Measurements from ENCODE around the gene ARL6IP4. TPM values are rescaled to one million over a fixed set of nuclear protein-coding genes. Genes with fewer than 3 reads are reported as not detected.

Gene ARL6IP4
- polyA plus RNA-seq, 2 of the 4 experiments (the other 2 are of a cell fraction): 208 to 209 TPM

DNA sequence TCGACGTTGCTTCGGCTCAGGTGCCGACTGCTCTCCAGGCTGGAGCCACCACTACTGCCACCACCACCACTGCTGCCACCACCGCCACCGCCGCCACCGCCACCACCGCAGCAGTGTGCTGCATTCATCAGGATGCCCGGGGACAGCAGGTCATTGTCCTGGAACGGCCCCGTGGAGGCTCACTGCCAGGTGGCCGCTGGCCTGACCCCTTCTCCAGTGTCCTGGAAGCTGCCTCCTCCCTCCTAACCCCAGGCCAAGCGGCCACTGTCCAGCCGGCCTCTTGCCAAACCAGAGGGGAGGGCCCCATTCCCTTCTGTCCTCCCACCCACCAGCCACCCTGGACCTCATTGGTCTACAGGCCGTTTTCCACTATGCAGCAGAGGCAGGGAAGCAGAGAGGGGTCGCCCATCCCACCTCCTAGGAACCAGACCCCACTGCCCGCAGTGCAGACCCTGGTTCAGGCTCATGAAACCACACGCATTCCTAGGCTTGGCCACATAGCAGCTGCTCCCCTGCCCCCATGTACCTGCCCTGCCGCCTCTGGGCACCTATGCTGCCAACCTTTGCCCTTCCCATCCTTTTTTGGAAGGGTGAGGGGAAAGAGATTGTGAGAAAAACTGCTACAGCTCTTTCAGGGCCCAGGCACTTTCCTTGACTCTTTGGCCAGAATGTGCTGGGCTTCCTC, 15.2 kb downstream of the ARL6IP4 start:
- CTCF ChIA-PET: interaction anchor here (1.0 to 9.2 kb wide), 7 partner anchors 13 to 243 kb away, joined by 3 to 37 read pairs (median 3); no protein-coding TSS in a partner anchor
- Histone ChIP-seq H3K9me3 (no peaks in the 10 kb centered on the region), H3K4me2 (no peak overlapping the region), H3K27ac (no peak overlapping the region), H3K4me1 (no peaks in the 10 kb centered on the region), H3K4me3 (no peak overlapping the region)
- POLR2A ChIA-PET: no interaction called here
- DNase-seq (ENCODE audit: low read depth in 1 of 2, low spot score in 1 of 2) (no peak), FAIRE-seq (no peak), ATAC-seq (no peak)
- TF ChIP-seq ZSCAN20 (CRISPR knock-in tag; IDR thresholded peaks at IDR 0.05) (no peak), FOSL2 (IDR thresholded peaks at IDR 0.05) (no peak), FOSL2 (CRISPR knock-in tag; IDR thresholded peaks at IDR 0.05) (no peak), ZNF302 (CRISPR knock-in tag; IDR thresholded peaks at IDR 0.05) (no peak), NR3C1 (IDR thresholded peaks at IDR 0.05) (no peak), HDAC2 (IDR thresholded peaks at IDR 0.05) (no peak), JUN (IDR thresholded peaks at IDR 0.05) (no peak), RARB (CRISPR knock-in tag; IDR thresholded peaks at IDR 0.05) (no peak), CHD2 (IDR thresholded peaks at IDR 0.05; ENCODE audit: low read length, partially characterized antibody) (no peak), RNF2 (IDR thresholded peaks at IDR 0.05; ENCODE audit: borderline replicate concordance, low read depth) (no peak), HOXB5 (CRISPR knock-in tag; IDR thresholded peaks at IDR 0.05) (no peak)
- TF ChIP-seq, protein P1, sequence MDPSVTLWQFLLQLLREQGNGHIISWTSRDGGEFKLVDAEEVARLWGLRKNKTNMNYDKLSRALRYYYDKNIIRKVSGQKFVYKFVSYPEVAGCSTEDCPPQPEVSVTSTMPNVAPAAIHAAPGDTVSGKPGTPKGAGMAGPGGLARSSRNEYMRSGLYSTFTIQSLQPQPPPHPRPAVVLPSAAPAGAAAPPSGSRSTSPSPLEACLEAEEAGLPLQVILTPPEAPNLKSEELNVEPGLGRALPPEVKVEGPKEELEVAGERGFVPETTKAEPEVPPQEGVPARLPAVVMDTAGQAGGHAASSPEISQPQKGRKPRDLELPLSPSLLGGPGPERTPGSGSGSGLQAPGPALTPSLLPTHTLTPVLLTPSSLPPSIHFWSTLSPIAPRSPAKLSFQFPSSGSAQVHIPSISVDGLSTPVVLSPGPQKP (IDR thresholded peaks at IDR 0.05; ENCODE audit: low read depth, low read length): no peak
- WGBS (ENCODE audit: missing lambda C conversion rate): 90% methylated on average over 11 of the region's 20 CpGs

DNA sequence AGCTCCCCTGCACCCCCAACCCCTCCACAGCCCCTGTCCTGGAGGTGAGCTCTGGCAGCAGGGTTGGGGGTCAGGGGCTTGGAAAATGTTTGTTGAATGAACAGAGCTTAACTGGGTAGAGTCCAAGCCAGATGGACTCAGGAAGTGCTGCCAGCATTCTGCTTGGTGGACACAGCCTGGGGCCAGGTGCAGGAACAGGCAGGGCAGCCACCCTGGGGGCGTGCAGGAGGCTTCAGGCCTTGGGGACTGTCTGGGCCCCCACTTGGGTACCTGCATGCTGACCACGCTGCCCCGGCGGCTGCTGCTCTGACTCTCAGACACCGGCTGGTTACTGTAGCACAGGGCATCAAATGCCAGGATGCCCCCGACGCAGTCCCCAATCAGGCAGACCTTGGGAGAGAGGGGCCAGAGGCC, 15.7 kb downstream of the ARL6IP4 start:
- 94% methylated on average over 7 of the region's 7 CpGs for WGBS (ENCODE audit: missing lambda C conversion rate)
- H3K4me3 ChIP-seq: no peak overlapping the region
- no peaks in the 10 kb centered on the region for H3K9me3 ChIP-seq
- ATAC-seq (no peak), FAIRE-seq (no peak), DNase-seq (ENCODE audit: low read depth in 1 of 2, low spot score in 1 of 2) (no peak)
- TF ChIP-seq, protein P2, sequence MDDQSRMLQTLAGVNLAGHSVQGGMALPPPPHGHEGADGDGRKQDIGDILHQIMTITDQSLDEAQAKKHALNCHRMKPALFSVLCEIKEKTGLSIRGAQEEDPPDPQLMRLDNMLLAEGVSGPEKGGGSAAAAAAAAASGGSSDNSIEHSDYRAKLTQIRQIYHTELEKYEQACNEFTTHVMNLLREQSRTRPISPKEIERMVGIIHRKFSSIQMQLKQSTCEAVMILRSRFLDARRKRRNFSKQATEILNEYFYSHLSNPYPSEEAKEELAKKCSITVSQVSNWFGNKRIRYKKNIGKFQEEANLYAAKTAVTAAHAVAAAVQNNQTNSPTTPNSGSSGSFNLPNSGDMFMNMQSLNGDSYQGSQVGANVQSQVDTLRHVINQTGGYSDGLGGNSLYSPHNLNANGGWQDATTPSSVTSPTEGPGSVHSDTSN (IDR thresholded peaks at IDR 0.05): no peak
- TF ChIP-seq PHF8 (IDR thresholded peaks at IDR 0.05; ENCODE audit: borderline replicate concordance, low read depth) (no peak), HOXB5 (CRISPR knock-in tag; IDR thresholded peaks at IDR 0.05) (no peak), HDAC2 (IDR thresholded peaks at IDR 0.05) (no peak), CEBPB (IDR thresholded peaks at IDR 0.05) (no peak), TP53 (CRISPR knock-in tag; IDR thresholded peaks at IDR 0.05) (no peak), SREBF2 (IDR thresholded peaks at IDR 0.05) (no peak), MAFK (IDR thresholded peaks at IDR 0.05; ENCODE audit: partially characterized antibody) (no peak), HEYL (CRISPR knock-in tag; IDR thresholded peaks at IDR 0.05) (no peak), FOSB (CRISPR knock-in tag; IDR thresholded peaks at IDR 0.05) (no peak), BHLHE40 (IDR thresholded peaks at IDR 0.05; ENCODE audit: low read depth, low read length) (no peak), FOXS1 (CRISPR knock-in tag; IDR thresholded peaks at IDR 0.05) (no peak), CBX2 (IDR thresholded peaks at IDR 0.05; ENCODE audit: borderline replicate concordance, low read depth) (no peak), MAZ (IDR thresholded peaks at IDR 0.05; ENCODE audit: borderline replicate concordance, low read depth, low read length) (no peak), ESRRA (IDR thresholded peaks at IDR 0.05; ENCODE audit: borderline replicate concordance, low read length) (no peak), POLR2AphosphoS2 (conservative IDR thresholded peaks at IDR 0.05; ENCODE audit: low read length) (no peak)
- TF ChIP-seq, protein P3, sequence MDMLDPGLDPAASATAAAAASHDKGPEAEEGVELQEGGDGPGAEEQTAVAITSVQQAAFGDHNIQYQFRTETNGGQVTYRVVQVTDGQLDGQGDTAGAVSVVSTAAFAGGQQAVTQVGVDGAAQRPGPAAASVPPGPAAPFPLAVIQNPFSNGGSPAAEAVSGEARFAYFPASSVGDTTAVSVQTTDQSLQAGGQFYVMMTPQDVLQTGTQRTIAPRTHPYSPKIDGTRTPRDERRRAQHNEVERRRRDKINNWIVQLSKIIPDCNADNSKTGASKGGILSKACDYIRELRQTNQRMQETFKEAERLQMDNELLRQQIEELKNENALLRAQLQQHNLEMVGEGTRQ (IDR thresholded peaks at IDR 0.05): no peak
- TF ChIP-seq, protein P4, sequence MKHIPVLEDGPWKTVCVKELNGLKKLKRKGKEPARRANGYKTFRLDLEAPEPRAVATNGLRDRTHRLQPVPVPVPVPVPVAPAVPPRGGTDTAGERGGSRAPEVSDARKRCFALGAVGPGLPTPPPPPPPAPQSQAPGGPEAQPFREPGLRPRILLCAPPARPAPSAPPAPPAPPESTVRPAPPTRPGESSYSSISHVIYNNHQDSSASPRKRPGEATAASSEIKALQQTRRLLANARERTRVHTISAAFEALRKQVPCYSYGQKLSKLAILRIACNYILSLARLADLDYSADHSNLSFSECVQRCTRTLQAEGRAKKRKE (CRISPR knock-in tag; IDR thresholded peaks at IDR 0.05; ENCODE audit: low read depth): no peak
- TF ChIP-seq, protein P5, sequence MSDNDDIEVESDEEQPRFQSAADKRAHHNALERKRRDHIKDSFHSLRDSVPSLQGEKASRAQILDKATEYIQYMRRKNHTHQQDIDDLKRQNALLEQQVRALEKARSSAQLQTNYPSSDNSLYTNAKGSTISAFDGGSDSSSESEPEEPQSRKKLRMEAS (IDR thresholded peaks at IDR 0.05): no peak
- TF ChIP-seq, protein P6, sequence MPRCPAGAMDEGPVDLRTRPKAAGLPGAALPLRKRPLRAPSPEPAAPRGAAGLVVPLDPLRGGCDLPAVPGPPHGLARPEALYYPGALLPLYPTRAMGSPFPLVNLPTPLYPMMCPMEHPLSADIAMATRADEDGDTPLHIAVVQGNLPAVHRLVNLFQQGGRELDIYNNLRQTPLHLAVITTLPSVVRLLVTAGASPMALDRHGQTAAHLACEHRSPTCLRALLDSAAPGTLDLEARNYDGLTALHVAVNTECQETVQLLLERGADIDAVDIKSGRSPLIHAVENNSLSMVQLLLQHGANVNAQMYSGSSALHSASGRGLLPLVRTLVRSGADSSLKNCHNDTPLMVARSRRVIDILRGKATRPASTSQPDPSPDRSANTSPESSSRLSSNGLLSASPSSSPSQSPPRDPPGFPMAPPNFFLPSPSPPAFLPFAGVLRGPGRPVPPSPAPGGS (IDR thresholded peaks at IDR 0.05): no peak
- H3K4me1 ChIP-seq: no peaks in the 10 kb centered on the region
- no peak overlapping the region for H3K27ac ChIP-seq
- no peak overlapping the region for H3K4me2 ChIP-seq
- ChIA-PET POLR2A (no interaction called here), CTCF (interaction anchor here (1.2 to 2.0 kb wide), 4 partner anchors 12 to 242 kb away, joined by 3 to 5 read pairs (median 4); no protein-coding TSS in a partner anchor)

All from A549 (cell line).